HG03045 (cell line): ENCODE measurements around the gene C5.
"Not testable (repeated sequence)": the region's sequence is repeated elsewhere in the genome, so short reads cannot be mapped to it uniquely, and the experiment has no call there.

Source experiments
- ATAC-seq: cut with Tn5 transposase; IDR thresholded peaks from one replicate; pipeline ENCODE4 v1.9.1; 2021; ENCODE audit warnings: mild to moderate bottlenecking, moderate library complexity; ENCODE audit not compliant: unreplicated experiment

The C5 gene

GRCh38 chr9:121053544-121053943, 3.5 kb upstream of the C5 start:
- ATAC-seq = no peak

- ATAC-seq = no peak
Observed at GRCh38 chr9:121048618-121049017, 1.5 kb downstream of the C5 start.

- no peak for ATAC-seq
Observed at GRCh38 chr9:121048175-121048574, 1.9 kb downstream of the C5 start.

- ATAC-seq = no peak
Observed at GRCh38 chr9:121038804-121039203, 11.3 kb downstream of the C5 start.

GRCh38 chr9:121038362-121038761, 11.7 kb downstream of the C5 start:
- ATAC-seq = no peak

- not testable (repeated sequence) for ATAC-seq
Observed at GRCh38 chr9:121035717-121036116, 14.4 kb downstream of the C5 start.

- no peak for ATAC-seq
Observed at GRCh38 chr9:121034529-121034928, 15.5 kb downstream of the C5 start.

- no peak for ATAC-seq
Observed at GRCh38 chr9:121029469-121029868, 20.6 kb downstream of the C5 start.

- ATAC-seq = not testable (repeated sequence)
Observed at GRCh38 chr9:121028285-121028684, 21.8 kb downstream of the C5 start.

- no peak for ATAC-seq
Observed at GRCh38 chr9:121026768-121027167, 23.3 kb downstream of the C5 start.

GRCh38 chr9:121026260-121026691, 23.8 kb downstream of the C5 start:
- no peak for ATAC-seq

GRCh38 chr9:121024237-121024636, 25.8 kb downstream of the C5 start:
- no peak for ATAC-seq

GRCh38 chr9:121023064-121023463, 27.0 kb downstream of the C5 start:
- ATAC-seq = no peak

GRCh38 chr9:121021301-121021700, 28.8 kb downstream of the C5 start:
- no peak for ATAC-seq

GRCh38 chr9:121019273-121019672, 30.8 kb downstream of the C5 start:
- ATAC-seq = no peak

- ATAC-seq = no peak
Observed at GRCh38 chr9:121013911-121014310, 36.2 kb downstream of the C5 start.

GRCh38 chr9:121009650-121010049, 40.4 kb downstream of the C5 start:
- ATAC-seq = no peak

GRCh38 chr9:120999317-120999716, 50.8 kb downstream of the C5 start:
- no peak for ATAC-seq

GRCh38 chr9:120998111-120998510, 52.0 kb downstream of the C5 start:
- no peak for ATAC-seq

GRCh38 chr9:120997502-120997901, 52.6 kb downstream of the C5 start:
- ATAC-seq = no peak

GRCh38 chr9:120996409-120996808, 53.7 kb downstream of the C5 start:
- ATAC-seq = no peak

- no peak for ATAC-seq
Observed at GRCh38 chr9:120989065-120989464, 61.0 kb downstream of the C5 start.

GRCh38 chr9:120985819-120986222, 64.3 kb downstream of the C5 start:
- ATAC-seq = no peak
